Inferior parietal cortex (tissue), 1 donor: ENCODE measurements around the gene PRR9.

Experiments used
- DNase-seq: peaks from one replicate; pipeline ENCODE4 v3.0.0-alpha.2; 2016; ENCODE audit errors: extremely low spot score

PRR9 gene

DNA sequence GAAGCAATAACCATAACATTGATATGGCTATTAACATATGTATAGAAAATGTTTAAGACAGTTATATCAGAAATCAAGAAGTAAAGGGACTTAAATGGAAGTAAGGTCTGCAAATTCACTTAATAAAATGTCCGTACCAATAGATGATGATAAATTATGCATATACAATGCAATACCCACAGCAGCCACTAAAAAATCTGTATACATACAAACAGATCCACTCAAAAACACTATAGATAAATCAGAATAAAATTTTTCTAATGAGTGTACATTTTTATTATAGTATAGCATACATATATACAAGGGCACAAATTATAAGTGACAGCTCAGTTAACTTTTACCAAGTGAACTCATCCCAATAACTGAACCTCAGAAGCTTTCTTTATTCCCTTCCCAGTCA, 48.1 kb downstream of the PRR9 start:
- no peak for DNase-seq
